IMR-90 (cell line): ENCODE measurements around the gene DNAAF6. TPM values are rescaled to one million over a fixed set of nuclear protein-coding genes. Genes with fewer than 3 reads are reported as not detected.

ENCODE experiments used
- ATAC-seq: fragments of 200-7000 bp; cut with Tn5 transposase; 2 replicates; pipeline ENCODE4 v1.9.1; 2020; ENCODE audit warnings: low read depth, mild to moderate bottlenecking, moderate library complexity
- BruUV-seq: library from RNA; stranded (reverse); fragments of 400-500 nt; replicated peaks from 2 replicates; lab custom pipeline; 2021; lab: Mats Ljungman, UMichigan
- CTCF ChIA-PET: fragments of 300-600 bp; formaldehyde crosslinking; extraction: SDS; loops from one replicate; lab custom pipeline; 2021; ENCODE audit warnings: antibody characterized with exemption; lab: Yijun Ruan, JAX
- POLR2A ChIA-PET: fragments of 300-600 bp; sonication (Branson Sonifier 250); formaldehyde crosslinking; loops from one replicate; lab custom pipeline; 2022; ENCODE audit warnings: antibody characterized with exemption; ENCODE audit not compliant: unreplicated experiment; lab: Charles Lee
- DNase-seq: peaks from one replicate; pipeline ENCODE4 v3.0.0; 2013
- H2AFZ ChIP-seq: replicated peaks from 2 replicates; pipeline ENCODE3; 2013; ENCODE audit warnings: low read length, mild to moderate bottlenecking; ENCODE audit not compliant: poor library complexity
- H2AK5ac ChIP-seq: 2 replicates; pipeline ENCODE4 v1.6.1; 2013; ENCODE audit warnings: low read depth, low read length, inconsistent platforms
- H2AK9ac ChIP-seq: replicated peaks from 2 replicates; pipeline ENCODE3; 2013; ENCODE audit warnings: mild to moderate bottlenecking, low read depth, low read length, moderate library complexity; ENCODE audit not compliant: poor library complexity
- H2BK120ac ChIP-seq: 2 replicates; pipeline ENCODE4 v1.6.1; 2013; ENCODE audit warnings: low read depth, low read length, inconsistent platforms
- H2BK15ac ChIP-seq: 3 replicates; pipeline ENCODE4 v1.6.1; 2013; ENCODE audit warnings: low read depth, low read length, inconsistent platforms
- H2BK20ac ChIP-seq: 2 replicates; pipeline ENCODE4 v1.6.1; 2013; ENCODE audit warnings: low read depth, mild to moderate bottlenecking, inconsistent platforms, low read length, moderate library complexity
- H2BK5ac ChIP-seq: 2 replicates; pipeline ENCODE4 v1.6.1; 2013; ENCODE audit warnings: mild to moderate bottlenecking, low read depth, low read length, inconsistent platforms; ENCODE audit not compliant: poor library complexity, severe bottlenecking
- H3K14ac ChIP-seq: replicated peaks from 2 replicates; pipeline ENCODE4 v1.6.1; 2013; ENCODE audit warnings: low read depth, low read length, inconsistent platforms
- H3K18ac ChIP-seq: 2 replicates; pipeline ENCODE4 v1.6.1; 2013; ENCODE audit warnings: low read depth, low read length, control low read depth
- H3K23ac ChIP-seq: 2 replicates; pipeline ENCODE4 v1.6.1; 2013; ENCODE audit warnings: low read depth, low read length, inconsistent platforms
- H3K27ac ChIP-seq: 2 replicates; pipeline ENCODE4 v1.5.1; 2013; ENCODE audit warnings: mild to moderate bottlenecking, control low read depth, low read length; ENCODE audit not compliant: insufficient read depth
- H3K27me3 ChIP-seq: 2 replicates; pipeline ENCODE4 v1.6.1; 2013; ENCODE audit warnings: low read length; ENCODE audit not compliant: control insufficient read depth, insufficient read depth
- H3K36me3 ChIP-seq: 2 replicates; pipeline ENCODE4 v1.6.1; 2013; ENCODE audit warnings: low read length, mixed read lengths; ENCODE audit not compliant: control insufficient read depth, insufficient read depth
- H3K4ac ChIP-seq: 2 replicates; pipeline ENCODE4 v1.6.1; 2013; ENCODE audit warnings: low read depth, low read length, inconsistent platforms
- H3K4me1 ChIP-seq: 2 replicates; pipeline ENCODE4 v1.6.1; 2013; ENCODE audit warnings: low read length, mixed read lengths; ENCODE audit not compliant: control insufficient read depth, insufficient read depth
- H3K4me2 ChIP-seq: 2 replicates; pipeline ENCODE4 v1.6.1; 2013; ENCODE audit warnings: low read depth, mild to moderate bottlenecking, control low read depth, low read length, moderate library complexity
- H3K4me3 ChIP-seq: 2 replicates; pipeline ENCODE4 v1.5.1; 2013; ENCODE audit warnings: low read depth, mild to moderate bottlenecking, control low read depth, low read length, moderate library complexity; ENCODE audit not compliant: insufficient read depth
- H3K56ac ChIP-seq: 2 replicates; pipeline ENCODE4 v1.6.1; 2013; ENCODE audit warnings: low read length, inconsistent platforms; ENCODE audit not compliant: insufficient read depth; ENCODE audit errors: extremely low read depth
- H3K79me1 ChIP-seq, 2 experiments: 2 replicates each; pipeline ENCODE4 v1.6.1; 2013; ENCODE audit warnings: low read length in 2 of 2, inconsistent platforms in 1 of 2, low read depth in 1 of 2
- H3K9ac ChIP-seq: 2 replicates; pipeline ENCODE4 v1.6.1; 2013; ENCODE audit warnings: low read depth, low read length, control low read depth
- H3K9me1 ChIP-seq: 2 replicates; pipeline ENCODE4 v1.6.1; 2013; ENCODE audit warnings: low read length, inconsistent platforms; ENCODE audit not compliant: insufficient read depth
- H3K9me3 ChIP-seq: 2 replicates; pipeline ENCODE4 v1.6.1; 2013; ENCODE audit warnings: low read length; ENCODE audit not compliant: control insufficient read depth, insufficient read depth
- H4K20me1 ChIP-seq: 2 replicates; pipeline ENCODE4 v1.6.1; 2013; ENCODE audit warnings: low read length, inconsistent platforms; ENCODE audit not compliant: insufficient read depth
- H4K5ac ChIP-seq: 2 replicates; pipeline ENCODE4 v1.6.1; 2013; ENCODE audit warnings: mild to moderate bottlenecking, low read depth, low read length, control low read depth
- H4K8ac ChIP-seq, 2 experiments: 2 replicates each; pipeline ENCODE4 v1.6.1; 2013; ENCODE audit warnings: low read depth in 2 of 2, low read length in 2 of 2, control low read depth in 1 of 2, inconsistent platforms in 1 of 2
- H4K91ac ChIP-seq: 2 replicates; pipeline ENCODE4 v1.6.1; 2013; ENCODE audit warnings: low read depth, low read length, inconsistent platforms; ENCODE audit not compliant: insufficient read depth
- BHLHE40 ChIP-seq: fragments of 150-350 bp; IDR thresholded peaks from 2 replicates; pipeline ENCODE4 v1.6.1; 2016; ENCODE audit warnings: mild to moderate bottlenecking, low read depth, low read length
- CEBPB ChIP-seq: IDR thresholded peaks from 2 replicates; pipeline ENCODE4 v1.6.1; 2012; ENCODE audit warnings: low read depth, low read length, improper control_type of control experiment
- CTCF ChIP-seq: conservative IDR thresholded peaks from 2 replicates; pipeline ENCODE4 v1.5.1; 2012; ENCODE audit warnings: mild to moderate bottlenecking, low read depth, low read length, improper control_type of control experiment
- FOS ChIP-seq: fragments of 150-350 bp; IDR thresholded peaks from 2 replicates; pipeline ENCODE4 v1.6.1; 2016; ENCODE audit warnings: low read depth, low read length
- MAFK ChIP-seq: IDR thresholded peaks from 2 replicates; pipeline ENCODE4 v1.6.1; 2012; ENCODE audit warnings: low read depth, low read length, improper control_type of control experiment
- MAZ ChIP-seq: IDR thresholded peaks from 2 replicates; pipeline ENCODE4 v1.6.1; 2012; ENCODE audit warnings: low read depth, mild to moderate bottlenecking, low read length, improper control_type of control experiment, moderate library complexity, borderline replicate concordance
- MXI1 ChIP-seq: IDR thresholded peaks from 2 replicates; pipeline ENCODE4 v1.6.1; 2012; ENCODE audit warnings: low read depth, mild to moderate bottlenecking, low read length, moderate library complexity, borderline replicate concordance
- NFE2L2 ChIP-seq: fragments of 150-350 bp; IDR thresholded peaks from 2 replicates; pipeline ENCODE4 v1.6.1; 2016; ENCODE audit warnings: low read depth, mild to moderate bottlenecking, low read length
- POLR2A ChIP-seq: IDR thresholded peaks from 2 replicates; pipeline ENCODE4 v1.6.1; 2012; ENCODE audit warnings: mild to moderate bottlenecking, low read depth, low read length
- RAD21 ChIP-seq: IDR thresholded peaks from 2 replicates; pipeline ENCODE4 v1.6.1; 2012; ENCODE audit warnings: low read length, improper control_type of control experiment
- RCOR1 ChIP-seq: IDR thresholded peaks from 2 replicates; pipeline ENCODE4 v1.6.1; 2012; ENCODE audit warnings: mild to moderate bottlenecking, low read length, improper control_type of control experiment; ENCODE audit not compliant: insufficient replicate concordance
- SMC3 ChIP-seq: fragments of 150-350 bp; IDR thresholded peaks from 2 replicates; pipeline ENCODE4 v1.6.1; 2016; ENCODE audit warnings: low read depth, mild to moderate bottlenecking, antibody characterized with exemption, low read length, moderate library complexity
- WGBS, 2 experiments: methylation state at CpG; one replicate each; pipeline versions ENCODE4 v1.1.5 to v1.1.7; 2013; ENCODE audit warnings: missing lambda C conversion rate in 2 of 2; ENCODE audit not compliant: insufficient read length in 1 of 2; ENCODE audit errors: extremely low coverage in 2 of 2; 5-methylcytosine and 5-hydroxymethylcytosine counted together
- dilution Hi-C: fragments of 300-500 bp; cut with HindIII; formaldehyde crosslinking; loops from one replicate; pipeline ENCODE4 v1.14.3; 2018; ENCODE audit warnings: low sequenced_read_pairs; ENCODE audit not compliant: unreplicated experiment
- in situ Hi-C: fragments of 300-500 bp; cut with MboI; formaldehyde crosslinking; loops from 3 replicates; pipeline ENCODE4 v1.14.3; 2019; ENCODE audit warnings: low sequenced_read_pairs, inconsistent platforms, mixed read lengths
- intact Hi-C: fragments of 100-400 bp; cut with micrococcal nuclease; formaldehyde crosslinking; loops from 2 replicates; pipeline ENCODE4 v1.10.0; 2022
- polyA plus RNA-seq, 3 experiments: library from polyadenylated mRNA; depleted of rRNA; stranded (reverse); fragments of >200 nt; gene quantifications; 2 replicates each; pipeline ENCODE4 v1.2.3, GENCODE V29; 2012; ENCODE audit warnings: low replicate concordance in 1 of 3
- total RNA-seq: library from RNA; depleted of rRNA; stranded (reverse); fragments of >200 nt; gene quantifications from 2 replicates; pipeline ENCODE4 v1.2.3, GENCODE V29; 2012
- TF ChIP-seq, protein P1 (sequence below): fragments of 150-350 bp; IDR thresholded peaks from 2 replicates; pipeline ENCODE4 v1.6.1; 2016; ENCODE audit warnings: low read depth, mild to moderate bottlenecking, low read length, moderate library complexity, borderline replicate concordance

DNAAF6 gene
- total and polyA plus RNA-seq, 2 of the 4 experiments (the other 2 are of a cell fraction) = not detected

- Histone ChIP-seq H3K14ac (no peak overlapping the region), H3K9ac (no peak overlapping the region), H4K91ac (no peak overlapping the region), H3K4me3 (no peak overlapping the region), H2AK9ac (no peak overlapping the region), H3K27me3 (peaks cover 2% of the 10 kb centered on the region), H3K9me3 (no peaks in the 10 kb centered on the region), H4K20me1 (no peaks in the 10 kb centered on the region), H3K9me1 (no peaks in the 10 kb centered on the region), H3K4me1 (no peaks in the 10 kb centered on the region), H2BK20ac (no peak overlapping the region), H3K18ac (no peak overlapping the region), H3K4me2 (no peak overlapping the region), H2AK5ac (no peak overlapping the region), H3K79me1 (no peaks in the 10 kb centered on the region), H3K36me3 (no peaks in the 10 kb centered on the region), H3K56ac (no peak overlapping the region), H3K23ac (no peak overlapping the region), H2BK15ac (no peak overlapping the region), H2BK120ac (no peak overlapping the region), H4K5ac (no peak overlapping the region), H3K27ac (no peak overlapping the region), H2AFZ (no peak overlapping the region), H2BK5ac (no peak overlapping the region), H3K4ac (no peak overlapping the region), H4K8ac (no peak overlapping the region)
- BruUV-seq = no TSS peak
- ChIA-PET POLR2A (no interaction called here), CTCF (no interaction called here)
- DNase-seq = no peak
- WGBS, 2 experiments = no CpG with 5 or more reads among the region's 7 CpGs
- intact Hi-C loops = no loop called here
- dilution Hi-C loops = no loop called here
- no peak for TF ChIP-seq RCOR1
- no peak for TF ChIP-seq CEBPB
- no peak for TF ChIP-seq MAFK
- no peak for TF ChIP-seq SMC3
- no peak for TF ChIP-seq MAZ
- TF ChIP-seq MXI1 = no peak
- no peak for TF ChIP-seq FOS
- TF ChIP-seq, protein P1, sequence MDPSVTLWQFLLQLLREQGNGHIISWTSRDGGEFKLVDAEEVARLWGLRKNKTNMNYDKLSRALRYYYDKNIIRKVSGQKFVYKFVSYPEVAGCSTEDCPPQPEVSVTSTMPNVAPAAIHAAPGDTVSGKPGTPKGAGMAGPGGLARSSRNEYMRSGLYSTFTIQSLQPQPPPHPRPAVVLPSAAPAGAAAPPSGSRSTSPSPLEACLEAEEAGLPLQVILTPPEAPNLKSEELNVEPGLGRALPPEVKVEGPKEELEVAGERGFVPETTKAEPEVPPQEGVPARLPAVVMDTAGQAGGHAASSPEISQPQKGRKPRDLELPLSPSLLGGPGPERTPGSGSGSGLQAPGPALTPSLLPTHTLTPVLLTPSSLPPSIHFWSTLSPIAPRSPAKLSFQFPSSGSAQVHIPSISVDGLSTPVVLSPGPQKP = no peak
- TF ChIP-seq CTCF = no peak
- TF ChIP-seq POLR2A = no peak
- no peak for TF ChIP-seq RAD21
- TF ChIP-seq BHLHE40 = no peak
- no peak for TF ChIP-seq NFE2L2
- ATAC-seq = no peak
- in situ Hi-C loops = no loop called here
Observed at GRCh38 chrX:107207089-107207488, 678 bp downstream of the DNAAF6 start.
